Mesodermal cell (in vitro differentiated cells): ENCODE data around the gene FASN.

Experiments used
- H3K27ac ChIP-seq: 2 replicates; pipeline ENCODE4 v1.7.0; 2013; ENCODE audit warnings: mild to moderate bottlenecking, low read depth, low read length, moderate library complexity; ENCODE audit not compliant: severe bottlenecking
- H3K36me3 ChIP-seq: 2 replicates; pipeline ENCODE4 v1.7.1; 2013; ENCODE audit warnings: mild to moderate bottlenecking, low read length, moderate library complexity; ENCODE audit not compliant: control insufficient read depth, insufficient read depth
- H3K4me1 ChIP-seq: one replicate; pipeline ENCODE4 v1.7.1; 2013; ENCODE audit warnings: mild to moderate bottlenecking, low read length; ENCODE audit not compliant: insufficient read depth, control insufficient read depth, poor library complexity, severe bottlenecking
- H3K4me3 ChIP-seq: 2 replicates; pipeline ENCODE4 v1.7.0; 2013; ENCODE audit warnings: low read length, control low read depth, mild to moderate bottlenecking; ENCODE audit not compliant: insufficient read depth, poor library complexity, severe bottlenecking; ENCODE audit errors: extremely low read depth
- H3K9me3 ChIP-seq: 2 replicates; pipeline ENCODE4 v1.7.1; 2013; ENCODE audit warnings: mild to moderate bottlenecking, low read length, moderate library complexity; ENCODE audit not compliant: control insufficient read depth
- WGBS, 2 experiments: methylation state at CpG; one replicate each; pipeline ENCODE4 v1.1.5; 2013; ENCODE audit warnings: missing lambda C conversion rate in 2 of 2; ENCODE audit not compliant: insufficient coverage in 2 of 2; 5-methylcytosine and 5-hydroxymethylcytosine counted together

The FASN gene

GRCh38 chr17:82092628-82092994 lies 5.4 kb downstream of the FASN start:
- Histone ChIP-seq H3K4me1 (peaks cover 10% of the 10 kb centered on the region), H3K27ac (no peak overlapping the region), H3K36me3 (peaks cover 89% of the 10 kb centered on the region), H3K9me3 (no peaks in the 10 kb centered on the region), H3K4me3 (no peak overlapping the region)
- WGBS, 2 experiments = 93 to 98% methylated on average over 14 to 17 of the region's 20 CpGs

GRCh38 chr17:82092094-82092586 lies 5.9 kb downstream of the FASN start:
- 95 to 97% methylated on average over 15 to 20 of the region's 23 CpGs for WGBS, 2 experiments
- Histone ChIP-seq H3K4me3 (no peak overlapping the region), H3K4me1 (peaks cover 10% of the 10 kb centered on the region), H3K9me3 (no peaks in the 10 kb centered on the region), H3K36me3 (peaks cover 94% of the 10 kb centered on the region), H3K27ac (no peak overlapping the region)

DNA sequence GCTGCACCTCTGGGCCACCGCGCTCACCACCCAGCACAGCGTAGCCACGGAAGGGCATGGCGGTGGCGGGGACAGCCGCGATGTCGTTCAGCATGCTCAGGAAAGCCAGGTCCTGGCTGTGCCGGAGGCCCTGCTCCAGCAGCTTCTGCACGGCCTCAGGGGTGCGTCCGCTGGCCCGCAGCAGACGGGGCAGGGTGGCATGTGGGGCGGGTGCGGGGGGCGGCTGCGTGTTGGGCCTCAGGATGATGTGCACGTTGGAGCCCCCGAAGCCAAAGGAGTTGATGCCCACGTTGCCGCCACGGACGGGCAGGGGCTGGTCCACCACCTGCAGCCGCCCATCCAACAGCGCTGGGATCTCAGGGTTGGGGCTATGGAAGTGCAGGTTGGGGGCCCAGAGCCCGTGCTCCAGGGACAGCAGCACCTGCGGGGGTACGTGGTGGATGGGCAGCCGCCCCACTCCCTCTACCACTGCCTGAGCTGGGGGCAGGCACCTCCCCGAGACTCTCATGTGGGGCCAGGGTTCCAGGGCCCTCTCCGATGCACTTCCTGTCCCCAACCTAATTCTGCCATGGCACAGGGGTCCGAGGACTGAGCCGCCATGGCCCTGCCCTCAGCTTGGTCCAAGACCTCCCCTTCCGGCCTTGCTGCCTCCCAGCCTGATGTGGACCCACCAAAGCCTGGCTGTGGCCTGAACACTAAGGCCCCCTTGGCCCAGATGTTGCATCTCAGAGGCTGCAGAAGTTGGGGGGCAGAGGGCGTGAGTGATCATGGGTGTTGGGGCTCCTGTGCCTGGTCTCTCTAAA lies 6.6 kb downstream of the FASN start:
- Histone ChIP-seq H3K4me3 (no peak overlapping the region), H3K36me3 (peaks cover 94% of the 10 kb centered on the region)
- 98% methylated on average over 35 to 37 of the region's 37 CpGs for WGBS, 2 experiments

GRCh38 chr17:82090549-82091263 lies 7.3 kb downstream of the FASN start:
- H3K36me3 ChIP-seq = peaks cover 94% of the 10 kb centered on the region
- peaks cover 9% of the 10 kb centered on the region for H3K4me1 ChIP-seq
- 95 to 96% methylated on average over 24 to 28 of the region's 29 CpGs for WGBS, 2 experiments
- H3K9me3 ChIP-seq = no peaks in the 10 kb centered on the region
- no peak overlapping the region for H3K4me3 ChIP-seq
- no peak overlapping the region for H3K27ac ChIP-seq

More for the DNA sequence above, 6.6 kb downstream of the FASN start:
- Histone ChIP-seq H3K4me1 (peaks cover 10% of the 10 kb centered on the region), H3K9me3 (no peaks in the 10 kb centered on the region), H3K27ac (no peak overlapping the region)

GRCh38 chr17:82089723-82090548 lies 8.1 kb downstream of the FASN start:
- H3K9me3 ChIP-seq = no peaks in the 10 kb centered on the region
- H3K27ac ChIP-seq = no peak overlapping the region
- peaks cover under 1% of the 10 kb centered on the region for H3K4me1 ChIP-seq
- peaks cover 94% of the 10 kb centered on the region for H3K36me3 ChIP-seq
- H3K4me3 ChIP-seq = no peak overlapping the region
- 94 to 95% methylated on average over 23 to 28 of the region's 29 CpGs for WGBS, 2 experiments

- Histone ChIP-seq H3K36me3 (peaks cover 98% of the 10 kb centered on the region), H3K4me1 (no peaks in the 10 kb centered on the region), H3K27ac (no peak overlapping the region), H3K9me3 (no peaks in the 10 kb centered on the region), H3K4me3 (no peak overlapping the region)
- WGBS, 2 experiments = 96 to 98% methylated on average over 39 to 41 of the region's 47 CpGs
Measured at GRCh38 chr17:82088838-82089722, 9.0 kb downstream of the FASN start.

GRCh38 chr17:82087961-82088837 lies 9.8 kb downstream of the FASN start:
- WGBS, 2 experiments = 95 to 98% methylated on average over 34 to 40 of the region's 48 CpGs

GRCh38 chr17:82086941-82087906 lies 10.8 kb downstream of the FASN start:
- Histone ChIP-seq H3K36me3 (peaks cover 100% of the 10 kb centered on the region), H3K27ac (no peak overlapping the region)
- WGBS, 2 experiments = 95 to 96% methylated on average over 26 to 34 of the region's 39 CpGs

More at GRCh38 chr17:82087961-82088837, 9.8 kb downstream of the FASN start:
- H3K4me1 ChIP-seq = no peaks in the 10 kb centered on the region
- H3K9me3 ChIP-seq = no peaks in the 10 kb centered on the region
- H3K36me3 ChIP-seq = peaks cover 100% of the 10 kb centered on the region
- H3K4me3 ChIP-seq = no peak overlapping the region
- no peak overlapping the region for H3K27ac ChIP-seq

More at GRCh38 chr17:82086941-82087906, 10.8 kb downstream of the FASN start:
- Histone ChIP-seq H3K9me3 (no peaks in the 10 kb centered on the region), H3K4me3 (no peak overlapping the region), H3K4me1 (no peaks in the 10 kb centered on the region)
